UCSD-AML1 (cell line): Measurements from ENCODE around the gene DSG4.

Experiments used
- DNase-seq: peaks from one replicate; lab custom pipeline; 2025; ENCODE audit not compliant: unreplicated experiment; lab: John Stamatoyannopoulos, UW

The DSG4 gene

DNA sequence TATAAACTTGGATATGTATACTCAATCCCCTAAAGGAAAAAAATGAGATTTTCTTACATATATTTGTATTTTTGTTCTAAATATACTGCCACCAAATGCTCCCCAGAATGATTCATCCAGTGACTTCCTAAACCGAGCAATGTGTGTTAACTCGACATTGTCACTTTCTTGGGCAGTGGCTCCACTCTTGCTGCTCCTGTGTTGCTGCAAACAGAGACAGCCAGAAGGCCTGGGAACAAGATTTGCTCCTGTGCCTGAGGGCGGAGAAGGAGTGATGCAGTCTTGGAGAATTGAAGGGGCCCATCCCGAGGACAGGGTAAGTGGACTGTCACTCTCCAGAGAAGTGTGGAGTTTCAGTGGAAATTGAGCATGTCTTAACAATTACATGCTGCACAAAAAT, 32.7 kb downstream of the DSG4 start:
- DNase-seq: no peak

DNA sequence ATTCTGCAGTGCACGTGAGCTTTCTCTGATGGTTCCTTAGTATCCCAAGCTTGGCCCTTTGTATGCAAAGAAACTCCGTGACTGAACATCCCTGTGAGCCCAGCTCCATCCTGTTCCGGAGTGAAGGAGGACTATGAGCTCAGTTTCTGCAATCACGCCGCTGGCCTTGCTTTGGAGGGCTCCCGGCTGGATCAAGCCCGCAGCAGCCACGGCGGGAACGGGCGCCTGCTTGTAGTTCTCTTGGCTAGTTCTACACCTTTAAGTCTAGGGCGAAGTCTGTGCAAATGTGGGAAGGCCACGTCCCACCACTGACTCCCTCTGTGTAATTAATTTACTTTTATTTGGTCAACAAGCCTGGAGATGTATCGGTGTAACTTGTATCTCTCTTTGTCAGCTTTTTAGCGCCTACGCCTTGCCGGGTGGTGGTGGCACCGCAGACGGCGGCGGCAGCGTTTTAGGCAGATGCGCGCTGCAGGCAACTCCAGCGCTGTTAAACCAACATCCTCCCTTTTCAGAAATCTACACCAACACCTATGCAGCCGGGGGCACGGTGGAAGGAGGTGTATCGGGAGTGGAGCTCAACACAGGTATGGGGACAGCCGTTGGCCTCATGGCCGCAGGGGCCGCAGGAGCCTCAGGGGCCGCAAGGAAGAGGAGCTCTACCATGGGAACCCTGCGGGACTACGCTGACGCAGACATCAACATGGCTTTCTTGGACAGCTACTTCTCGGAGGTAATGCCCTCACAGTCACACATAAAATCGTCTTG, 34.3 kb downstream of the DSG4 start:
- no peak for DNase-seq

DNA sequence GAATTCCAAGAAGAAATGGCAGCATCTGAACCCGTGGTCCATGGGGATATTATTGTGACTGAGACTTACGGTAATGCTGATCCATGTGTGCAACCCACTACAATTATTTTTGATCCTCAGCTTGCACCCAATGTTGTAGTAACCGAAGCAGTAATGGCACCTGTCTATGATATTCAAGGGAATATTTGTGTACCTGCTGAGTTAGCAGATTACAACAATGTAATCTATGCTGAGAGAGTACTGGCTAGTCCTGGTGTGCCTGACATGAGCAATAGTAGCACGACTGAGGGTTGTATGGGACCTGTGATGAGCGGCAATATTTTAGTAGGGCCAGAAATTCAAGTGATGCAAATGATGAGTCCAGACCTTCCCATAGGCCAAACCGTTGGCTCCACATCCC, 36.6 kb downstream of the DSG4 start:
- no peak for DNase-seq

DNA sequence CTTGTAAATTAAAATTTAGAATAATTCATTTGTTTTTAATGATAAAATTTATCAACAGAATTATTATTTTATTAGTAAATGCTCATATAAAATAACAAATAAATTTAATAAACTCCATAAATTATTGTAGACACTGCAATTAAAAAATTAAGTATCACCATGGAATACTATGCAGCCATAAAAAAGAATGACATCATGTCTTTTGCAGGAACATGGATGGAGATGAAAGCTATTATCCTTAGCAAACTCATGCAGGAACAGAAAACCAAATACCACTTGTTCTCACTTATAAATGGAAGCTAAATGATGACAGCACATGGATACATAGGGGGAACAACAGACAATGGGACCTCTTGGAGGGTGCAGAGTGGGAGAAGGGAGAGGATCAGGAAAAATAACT, 41.3 kb downstream of the DSG4 start:
- DNase-seq: no peak

DNA sequence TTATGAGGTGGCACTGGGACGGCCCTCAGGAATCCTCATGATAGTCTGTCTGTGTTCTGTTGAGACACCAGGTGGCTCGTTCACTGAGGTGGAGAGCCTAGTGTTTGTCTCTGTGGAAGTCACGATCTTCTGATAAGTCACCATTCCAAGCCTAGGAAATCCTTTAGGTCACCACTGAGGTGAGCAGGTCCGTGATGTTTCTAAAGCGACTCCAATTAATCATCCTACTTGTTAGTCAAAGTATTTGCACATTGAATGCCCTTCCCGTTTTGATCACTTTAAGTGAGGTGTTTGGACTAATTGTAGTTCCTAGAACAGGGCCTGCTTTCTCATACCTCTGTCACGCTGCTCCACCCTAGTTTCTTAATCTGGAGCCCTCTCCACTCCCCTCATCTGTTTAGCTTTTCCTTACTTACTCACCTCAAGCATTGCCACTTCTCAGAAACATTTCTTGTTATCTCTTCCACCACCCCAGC, 42.9 kb downstream of the DSG4 start:
- no peak for DNase-seq

DNA sequence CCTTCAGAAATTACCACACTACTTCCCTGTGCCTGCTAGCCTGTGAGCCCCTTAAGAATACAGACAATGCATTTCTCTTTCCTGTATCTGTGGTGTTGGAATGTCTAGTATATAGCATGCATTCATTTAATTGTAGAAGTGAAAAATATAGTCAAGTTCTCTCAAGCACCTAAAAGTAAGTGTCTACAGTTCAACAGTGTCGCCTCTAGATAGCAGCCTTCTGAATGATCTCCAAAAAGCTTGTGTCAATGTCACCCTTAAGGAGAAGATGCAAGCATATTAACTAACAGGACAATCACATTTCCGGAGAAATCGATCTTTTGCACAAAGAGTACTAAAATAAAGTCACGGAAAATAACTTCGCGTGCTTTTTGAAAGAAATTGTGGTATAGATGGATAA, 43.5 kb downstream of the DSG4 start:
- no peak for DNase-seq

DNA sequence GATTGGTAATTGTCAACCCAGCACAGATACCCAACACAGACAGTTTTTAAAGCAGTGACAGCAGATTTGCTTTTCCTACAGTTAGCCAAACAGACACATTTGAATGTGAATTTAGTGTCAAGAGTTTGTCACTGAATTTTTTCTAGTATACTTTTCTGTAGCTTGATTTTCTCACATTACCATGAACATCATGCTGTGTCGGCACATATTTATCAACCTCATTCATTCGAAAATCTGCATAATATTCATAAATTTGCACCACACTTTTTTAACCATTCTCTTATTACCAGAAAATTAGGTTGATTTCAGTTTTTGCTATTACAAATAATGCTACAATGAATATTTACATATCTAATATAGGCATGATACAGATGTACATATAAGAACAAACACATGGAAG, 43.9 kb downstream of the DSG4 start:
- no peak for DNase-seq

DNA sequence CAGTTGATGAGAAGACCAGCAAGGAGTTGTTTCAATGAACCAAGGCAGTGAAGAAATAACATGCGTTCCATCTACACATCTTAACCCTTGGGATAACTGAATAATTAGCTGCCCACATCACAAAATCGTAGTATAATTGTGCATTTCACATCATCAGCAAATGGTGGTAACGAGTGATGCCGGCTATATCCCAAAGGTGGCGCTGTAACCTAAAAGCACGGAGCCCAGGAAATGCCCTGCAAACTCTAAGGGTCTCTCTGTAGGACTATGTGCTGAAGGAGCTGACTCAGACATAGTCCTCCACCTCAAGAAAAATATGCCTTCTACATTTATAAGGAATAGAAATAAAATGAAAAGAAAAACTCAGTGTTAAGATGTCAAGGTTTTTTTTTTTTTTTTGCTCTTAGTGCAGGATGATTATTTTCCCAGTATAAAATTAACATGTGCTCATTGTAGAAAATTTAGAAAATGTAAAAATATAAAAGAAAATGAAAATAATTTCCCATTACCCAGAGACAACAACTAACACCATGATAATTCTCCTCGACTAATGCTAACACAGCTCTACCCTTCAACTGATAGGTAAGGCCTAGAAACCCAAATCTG, 47.9 kb downstream of the DSG4 start:
- DNase-seq: peak; percentile 13

DNA sequence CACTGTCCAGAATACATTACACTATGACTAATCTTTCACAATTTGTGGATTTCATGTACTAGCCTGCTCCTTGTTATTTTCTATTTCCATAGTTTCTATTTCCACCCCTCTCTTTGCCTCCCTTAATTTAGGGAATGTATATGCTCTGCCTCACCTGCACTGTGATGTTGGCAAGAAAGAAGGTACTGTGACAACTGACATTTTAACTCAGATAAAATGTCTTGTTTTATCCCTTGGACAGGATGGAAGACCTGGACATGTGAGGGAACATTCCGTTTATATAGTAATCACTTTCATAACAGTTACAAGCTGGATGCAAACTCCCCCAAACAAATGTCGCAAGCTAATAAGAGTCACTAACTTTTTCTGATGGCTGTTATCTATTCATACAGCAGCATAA, 49.4 kb downstream of the DSG4 start:
- no peak for DNase-seq

DNA sequence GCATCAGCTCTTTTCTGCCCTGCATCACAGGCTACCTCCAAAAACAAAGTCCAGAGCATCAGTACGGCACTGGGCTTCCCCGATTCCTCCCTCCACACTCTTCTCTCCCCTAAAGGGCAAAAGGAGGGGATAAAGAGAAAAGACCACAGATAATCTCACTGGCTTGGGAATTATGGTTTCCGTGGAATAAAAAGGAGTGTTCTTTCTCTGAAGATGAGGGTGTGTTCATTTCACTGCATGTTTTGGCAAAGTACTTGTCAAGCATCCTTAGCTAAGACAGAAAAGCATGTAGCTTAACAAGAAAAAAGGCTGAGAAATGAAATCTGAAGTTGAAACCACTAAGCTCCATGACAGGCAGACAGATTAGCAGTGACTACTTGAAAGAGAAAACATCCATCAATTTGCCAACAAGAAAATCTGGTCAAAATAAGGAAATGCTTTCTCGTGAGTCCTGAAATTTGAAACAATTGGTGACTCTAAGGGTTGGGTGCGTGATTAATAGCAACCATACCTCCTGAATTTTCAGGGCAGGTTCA, 50.4 kb downstream of the DSG4 start:
- no peak for DNase-seq

DNA sequence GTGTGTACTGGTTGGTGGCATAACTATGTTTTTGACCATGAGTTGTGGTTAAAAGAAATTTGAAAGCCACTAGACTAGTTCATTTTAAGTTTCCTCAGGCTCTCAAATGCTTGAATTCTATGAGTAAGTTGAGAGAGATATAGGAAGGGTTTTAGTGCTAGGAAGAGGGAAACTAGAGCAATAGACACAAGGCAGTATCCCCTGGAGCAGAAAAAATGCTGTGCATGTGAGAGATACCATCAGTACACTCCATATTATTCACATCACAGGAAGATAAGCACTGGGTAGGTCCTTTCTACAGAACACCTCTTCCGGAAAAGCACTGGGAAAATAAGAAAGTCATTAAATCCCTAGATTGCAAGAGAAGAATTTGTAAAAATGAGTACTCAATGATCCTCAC, 51.6 kb downstream of the DSG4 start:
- DNase-seq: no peak

DNA sequence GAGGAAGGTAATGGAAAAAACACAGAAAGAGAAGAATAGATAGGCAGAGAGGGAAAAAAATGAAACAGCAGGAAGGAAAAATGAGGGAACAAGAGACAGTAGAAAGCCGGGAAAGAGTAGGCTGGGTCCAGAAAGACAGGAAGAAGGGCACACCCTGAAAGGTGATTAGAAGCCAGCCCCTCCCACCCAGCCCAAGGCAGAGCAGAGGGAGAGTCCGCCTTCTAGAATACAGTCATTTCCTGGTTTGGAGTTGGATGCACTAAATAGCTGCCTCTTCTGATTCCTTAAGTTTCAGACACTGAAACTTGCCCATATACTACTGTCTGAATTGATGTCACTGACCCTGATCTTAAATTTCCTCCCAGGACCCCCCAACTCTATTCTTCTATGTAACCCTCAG, 53.0 kb downstream of the DSG4 start:
- DNase-seq: no peak

DNA sequence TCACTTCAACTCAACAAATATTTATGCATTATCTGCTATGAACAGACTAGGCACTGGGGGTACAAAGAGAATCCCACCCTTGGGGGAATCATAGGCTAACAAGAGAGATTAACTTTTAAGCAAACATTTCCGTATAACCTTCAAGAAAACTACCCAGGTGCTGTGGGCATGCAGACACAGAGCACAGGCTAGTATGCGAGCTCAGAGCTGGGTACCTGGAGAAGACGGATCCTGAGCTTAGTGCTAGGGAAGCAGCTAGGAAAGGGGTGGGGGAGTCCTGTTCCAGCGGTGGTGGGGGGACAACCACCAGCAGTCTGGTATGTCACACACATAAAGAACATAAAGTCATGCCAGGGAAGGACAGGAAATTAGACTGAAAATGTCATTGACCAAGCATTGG, 53.5 kb downstream of the DSG4 start:
- no peak for DNase-seq

DNA sequence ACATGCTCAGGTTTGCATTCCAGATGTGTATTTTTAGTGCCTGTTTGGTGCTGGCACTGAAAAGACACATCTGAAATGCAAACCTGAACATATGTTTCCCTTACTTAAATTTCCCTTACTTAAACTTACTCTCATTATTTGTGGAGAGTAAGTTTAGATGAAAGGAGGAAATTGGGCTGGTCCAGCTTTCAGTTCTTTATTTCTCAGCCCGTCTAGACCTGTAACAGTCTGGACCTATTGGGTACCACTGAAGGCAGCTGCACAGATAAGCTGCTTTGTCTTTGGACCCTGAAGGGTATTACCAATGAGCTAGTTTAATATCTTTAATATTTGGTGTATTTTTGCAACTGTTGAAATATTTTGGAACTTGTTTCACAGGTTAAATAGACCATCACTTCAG, 54.0 kb downstream of the DSG4 start:
- no peak for DNase-seq

DNA sequence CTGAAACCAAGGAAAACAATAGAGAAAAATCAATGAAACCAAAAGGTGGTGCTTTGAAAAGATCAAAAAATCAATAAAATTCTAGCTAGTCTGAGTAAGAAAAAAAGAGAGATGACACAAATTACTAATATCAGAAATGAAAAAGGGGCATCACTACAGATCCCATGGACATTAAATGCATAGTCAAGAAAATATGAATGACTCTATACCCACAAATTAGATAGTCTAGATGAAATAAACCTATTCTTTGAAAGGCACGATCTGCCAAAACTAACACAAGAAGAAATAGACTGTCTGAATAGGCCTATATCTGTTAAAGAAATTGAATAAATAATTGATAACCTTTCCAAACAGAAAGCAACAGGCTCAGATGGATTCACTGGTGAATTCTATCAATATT, 55.7 kb downstream of the DSG4 start:
- no peak for DNase-seq

DNA sequence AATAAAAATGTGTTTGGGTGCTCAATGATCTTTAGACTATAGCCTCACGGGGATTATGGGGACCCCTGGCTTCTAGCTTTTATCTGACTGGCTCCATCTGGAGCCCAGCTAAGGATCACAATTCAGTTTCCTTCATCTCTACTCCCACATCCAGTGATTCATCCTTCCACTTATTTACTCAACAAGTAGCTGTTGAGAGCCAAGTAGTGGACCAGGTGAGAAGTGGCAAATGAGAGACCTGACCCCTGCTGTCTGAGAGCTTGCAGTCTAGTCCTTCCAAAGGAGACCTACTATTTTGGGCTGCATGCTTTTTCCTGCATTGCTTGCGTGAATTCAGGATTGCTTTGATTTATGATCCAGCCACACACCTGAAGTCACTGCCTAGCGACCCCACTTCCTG, 60.2 kb downstream of the DSG4 start:
- no peak for DNase-seq

DNA sequence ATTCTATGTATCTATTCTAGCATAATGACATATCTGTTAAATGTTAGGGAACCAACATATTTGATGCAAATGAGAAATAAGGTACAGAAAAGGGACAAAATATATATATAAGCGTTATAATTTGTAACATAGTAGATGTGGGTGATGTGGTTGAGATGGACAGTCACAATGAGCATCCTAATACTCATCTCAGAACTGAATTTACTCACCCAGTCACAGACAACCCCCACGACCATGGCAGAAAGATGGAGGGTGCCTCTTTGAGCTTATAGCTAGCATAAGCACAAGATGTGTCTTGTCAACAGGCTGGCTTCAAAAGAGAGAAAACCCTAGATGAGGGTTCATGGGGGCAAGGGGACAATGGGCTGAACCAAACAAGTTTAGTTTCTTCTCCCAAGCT, 61.8 kb downstream of the DSG4 start:
- no peak for DNase-seq

DNA sequence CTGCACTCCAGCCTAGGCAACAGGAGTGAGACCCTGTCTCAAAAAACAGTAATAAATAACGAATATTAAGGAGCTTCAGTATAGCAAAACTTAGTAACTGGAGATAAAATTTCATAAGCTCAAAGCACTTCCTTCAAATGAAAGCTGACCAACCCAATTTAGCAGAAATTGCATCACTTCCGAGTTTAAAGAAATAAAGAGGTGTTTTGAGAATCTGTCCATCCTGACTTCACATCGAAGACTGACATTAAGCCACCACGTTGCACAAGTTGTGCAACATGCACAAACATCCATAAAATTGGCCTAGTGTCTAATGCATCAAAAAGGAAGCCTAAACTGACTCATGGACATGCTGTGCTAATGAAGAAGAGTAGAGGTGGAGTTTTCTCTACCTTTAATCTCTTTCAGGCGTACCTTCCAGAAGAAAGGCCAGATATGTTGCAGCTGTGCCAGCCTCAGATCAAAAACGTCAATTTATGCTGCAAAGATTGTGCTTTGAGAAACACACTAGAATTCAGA, 63.3 kb downstream of the DSG4 start:
- DNase-seq: no peak

DNA sequence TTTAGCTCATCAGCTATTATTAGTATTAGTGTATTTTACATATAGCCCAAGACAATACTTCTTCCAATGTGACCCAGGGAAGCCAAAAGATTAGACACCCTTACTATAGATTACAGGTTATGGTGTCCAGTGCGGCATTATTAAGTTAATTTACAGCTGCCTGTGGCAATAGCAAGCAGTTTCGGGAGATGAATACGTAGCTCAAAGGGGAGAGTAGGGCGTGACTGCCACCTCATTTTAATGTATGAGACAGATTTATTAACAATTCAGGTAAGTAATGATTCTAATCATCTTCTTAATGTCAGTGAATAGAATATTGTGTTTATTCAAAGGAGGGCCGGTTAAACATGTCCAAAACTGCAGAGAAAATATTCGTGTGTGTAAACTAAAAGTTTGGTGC, 64.2 kb downstream of the DSG4 start:
- no peak for DNase-seq

DNA sequence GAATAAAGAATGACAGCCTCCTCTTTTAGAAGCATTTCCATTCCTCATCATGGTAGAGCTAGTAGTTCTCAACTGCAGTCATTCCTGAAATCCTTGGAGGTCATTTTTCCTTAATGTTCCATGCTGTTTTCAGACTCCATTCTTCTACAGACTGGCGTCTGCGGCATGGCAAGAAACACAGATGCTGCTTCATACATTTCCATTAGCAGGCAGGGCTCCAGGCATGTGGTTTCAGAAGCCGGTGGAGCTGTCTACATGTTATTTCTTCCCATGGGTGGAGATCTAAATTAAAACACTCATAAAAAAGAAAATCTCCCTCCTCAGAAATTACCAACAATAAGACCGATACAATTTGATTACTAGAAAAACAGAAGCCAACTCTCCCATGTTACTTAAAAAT, 64.9 kb downstream of the DSG4 start:
- DNase-seq: no peak

DNA sequence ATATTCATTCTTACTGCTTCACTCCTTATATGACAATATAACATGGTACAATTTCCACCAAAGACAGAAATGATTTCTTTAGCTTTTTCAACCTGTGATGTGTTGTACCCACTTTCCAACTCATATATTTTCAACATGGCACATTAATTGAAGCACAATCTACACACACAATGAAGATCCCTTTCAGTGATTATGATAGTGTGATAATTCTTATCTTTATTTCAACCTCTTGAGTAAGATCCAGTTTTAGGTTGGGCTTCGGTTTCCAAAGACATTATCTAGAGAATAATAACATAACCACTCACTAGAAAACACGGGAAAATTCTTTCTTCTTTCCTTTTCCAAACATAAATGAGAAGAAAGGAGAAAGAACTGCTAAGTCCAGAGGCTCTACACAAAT, 67.6 kb downstream of the DSG4 start:
- no peak for DNase-seq

DNA sequence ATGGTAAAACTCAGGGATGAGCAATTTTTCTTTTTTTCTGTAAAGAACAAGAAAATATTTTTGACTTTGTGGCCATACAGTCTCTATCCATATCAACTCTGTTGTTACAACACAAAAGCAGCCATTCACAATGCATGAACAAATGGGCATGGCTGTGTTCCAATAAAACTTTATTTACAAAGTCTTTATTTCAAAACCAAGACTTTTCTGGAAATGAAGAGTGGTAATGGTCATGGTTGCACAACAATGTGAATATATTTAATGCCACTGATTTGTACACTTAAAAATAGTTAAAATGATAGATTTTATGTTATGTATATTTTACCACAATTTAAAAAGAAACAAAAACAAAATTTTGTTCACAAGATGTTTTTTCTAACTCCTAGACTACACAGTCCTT, 69.3 kb downstream of the DSG4 start:
- no peak for DNase-seq
